Glutamatergic neuron (in vitro differentiated cells): ENCODE data around the gene LPIN3. TPM values are rescaled to one million over a fixed set of nuclear protein-coding genes. Genes with fewer than 3 reads are reported as not detected.

ENCODE experiments used
- DNase-seq: peaks from one replicate; pipeline ENCODE4 v3.0.0; 2022
- H3K27ac Mint-ChIP-seq: one replicate; pipeline ENCODE4 v1.8.0; 2020; ENCODE audit warnings: mild to moderate bottlenecking, mixed read lengths, inconsistent platforms; ENCODE audit not compliant: unreplicated experiment
- H3K27me3 Mint-ChIP-seq: one replicate; pipeline ENCODE4 v1.8.0; 2020; ENCODE audit warnings: mild to moderate bottlenecking, moderate library complexity, mixed read lengths, inconsistent platforms; ENCODE audit not compliant: unreplicated experiment
- H3K36me3 Mint-ChIP-seq: one replicate; pipeline ENCODE4 v1.8.0; 2020; ENCODE audit warnings: mild to moderate bottlenecking, mixed read lengths, inconsistent platforms; ENCODE audit not compliant: unreplicated experiment
- H3K4me1 Mint-ChIP-seq: one replicate; pipeline ENCODE4 v1.8.0; 2020; ENCODE audit warnings: mild to moderate bottlenecking, low read depth, mixed read lengths, inconsistent platforms; ENCODE audit not compliant: unreplicated experiment
- H3K4me3 Mint-ChIP-seq: one replicate; pipeline ENCODE4 v1.8.0; 2020; ENCODE audit warnings: mild to moderate bottlenecking, mixed read lengths, inconsistent platforms; ENCODE audit not compliant: unreplicated experiment
- H3K9me3 Mint-ChIP-seq: one replicate; pipeline ENCODE4 v1.8.0; 2020; ENCODE audit warnings: mild to moderate bottlenecking, moderate library complexity, mixed read lengths, inconsistent platforms; ENCODE audit not compliant: unreplicated experiment
- total RNA-seq: library from RNA; stranded (reverse); fragmentation: NEBNext Ultra II Directional; extraction: Animal tissue kit (Norgen Biotek cat#: 25700); gene quantifications from one replicate; pipeline ENCODE4 v1.2.1, GENCODE V29; 2021; ENCODE audit not compliant: unreplicated experiment
- TF ChIP-seq, protein P1 (sequence below): fragments of 200-600 bp; sonication (generic); IDR thresholded peaks from one replicate; pipeline ENCODE4 v1.5.0; 2021; ENCODE audit not compliant: partially characterized antibody, unreplicated experiment

LPIN3 gene
- total RNA-seq, 1 donor from 2014 or later = 5.9 TPM

DNA sequence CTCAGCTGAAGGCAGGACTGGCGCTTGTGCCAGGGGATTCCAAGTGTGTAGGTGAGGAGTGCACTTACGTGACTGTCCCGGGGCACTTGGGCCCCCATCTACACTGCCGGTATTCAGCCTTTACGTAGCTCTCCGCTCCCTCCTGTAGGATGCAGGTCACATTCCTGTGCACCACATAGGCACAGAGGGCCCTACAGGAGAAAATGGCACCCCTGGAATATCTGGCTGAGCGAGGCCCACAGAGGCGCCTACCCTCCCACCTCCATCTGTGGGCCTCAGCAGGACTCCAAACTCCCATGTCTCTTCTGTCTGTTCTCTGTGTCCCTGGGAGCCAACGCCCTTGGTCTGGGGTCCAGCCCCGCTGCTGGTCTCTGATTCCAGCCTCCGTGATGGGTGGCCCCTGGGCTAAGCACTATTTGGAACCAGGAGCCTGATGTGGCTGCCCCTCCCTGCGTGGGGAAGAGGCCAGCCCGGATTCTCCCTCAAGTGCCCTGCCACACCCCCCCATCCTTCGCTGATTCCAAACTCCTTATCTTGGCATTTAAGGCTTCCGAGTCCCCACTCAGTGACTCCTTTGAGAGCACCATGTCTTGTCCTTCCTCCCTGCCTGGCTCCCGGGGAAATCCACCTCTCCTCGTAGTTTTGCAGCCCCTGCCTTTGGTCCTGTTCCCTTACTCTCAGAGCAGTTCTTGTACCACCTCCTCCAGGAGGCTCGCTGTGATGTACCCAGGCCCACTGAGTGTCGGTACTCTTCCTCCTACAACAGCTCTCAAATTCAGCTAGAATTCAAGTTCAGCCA lies 24.5 kb downstream of the LPIN3 start:
- H3K4me3 Mint-ChIP-seq = peak overlapping the region; percentile 35
- TF ChIP-seq, protein P1, sequence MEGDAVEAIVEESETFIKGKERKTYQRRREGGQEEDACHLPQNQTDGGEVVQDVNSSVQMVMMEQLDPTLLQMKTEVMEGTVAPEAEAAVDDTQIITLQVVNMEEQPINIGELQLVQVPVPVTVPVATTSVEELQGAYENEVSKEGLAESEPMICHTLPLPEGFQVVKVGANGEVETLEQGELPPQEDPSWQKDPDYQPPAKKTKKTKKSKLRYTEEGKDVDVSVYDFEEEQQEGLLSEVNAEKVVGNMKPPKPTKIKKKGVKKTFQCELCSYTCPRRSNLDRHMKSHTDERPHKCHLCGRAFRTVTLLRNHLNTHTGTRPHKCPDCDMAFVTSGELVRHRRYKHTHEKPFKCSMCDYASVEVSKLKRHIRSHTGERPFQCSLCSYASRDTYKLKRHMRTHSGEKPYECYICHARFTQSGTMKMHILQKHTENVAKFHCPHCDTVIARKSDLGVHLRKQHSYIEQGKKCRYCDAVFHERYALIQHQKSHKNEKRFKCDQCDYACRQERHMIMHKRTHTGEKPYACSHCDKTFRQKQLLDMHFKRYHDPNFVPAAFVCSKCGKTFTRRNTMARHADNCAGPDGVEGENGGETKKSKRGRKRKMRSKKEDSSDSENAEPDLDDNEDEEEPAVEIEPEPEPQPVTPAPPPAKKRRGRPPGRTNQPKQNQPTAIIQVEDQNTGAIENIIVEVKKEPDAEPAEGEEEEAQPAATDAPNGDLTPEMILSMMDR = no peak
- H3K27me3 Mint-ChIP-seq = peaks cover 18% of the 10 kb centered on the region
- peak overlapping the region; percentile 8 for H3K27ac Mint-ChIP-seq
- peaks cover 9% of the 10 kb centered on the region for H3K9me3 Mint-ChIP-seq
- no peak for DNase-seq
- H3K36me3 Mint-ChIP-seq = no peaks in the 10 kb centered on the region
- no peaks in the 10 kb centered on the region for H3K4me1 Mint-ChIP-seq

DNA sequence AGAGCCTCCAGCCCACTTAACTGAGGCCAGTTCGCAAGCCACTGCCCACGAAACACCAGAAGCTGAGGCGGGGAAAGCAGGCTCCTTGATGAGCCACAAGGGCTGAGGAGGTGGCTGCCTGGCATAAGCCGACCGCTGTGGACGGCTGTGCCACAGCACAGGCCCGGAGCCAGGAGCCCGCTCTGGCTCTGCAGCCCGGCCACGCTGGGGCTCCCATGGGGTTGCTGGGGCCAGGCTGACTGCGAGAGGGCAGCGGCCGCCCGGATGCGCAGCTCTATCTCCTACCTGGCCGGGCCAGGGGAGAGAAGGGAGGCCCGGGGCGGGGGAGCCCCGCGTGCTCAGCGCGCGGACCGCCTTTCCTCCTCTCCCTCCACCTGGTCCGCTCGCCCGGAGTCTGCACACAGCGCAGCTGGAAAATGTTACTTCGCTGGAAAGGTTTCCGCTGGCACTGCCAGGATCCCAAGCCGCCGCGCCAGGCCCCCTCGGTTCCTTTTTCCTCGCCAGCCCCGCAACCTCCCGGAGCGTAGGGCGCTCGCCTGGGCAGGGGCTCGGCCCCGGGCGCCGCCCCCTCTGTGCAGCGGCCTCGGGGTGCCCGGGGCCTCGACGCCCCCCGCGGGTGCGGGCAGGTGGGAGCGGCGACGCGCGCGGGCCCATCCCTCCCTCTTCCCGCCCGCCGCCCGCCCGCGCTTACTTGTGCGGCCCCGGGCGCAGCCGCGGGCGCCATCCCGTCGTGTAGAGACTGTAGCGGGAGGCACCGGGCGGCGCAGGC lies 25.3 kb downstream of the LPIN3 start:
- TF ChIP-seq, protein P1 = no peak
- DNase-seq = no peak
- Mint-ChIP-seq H3K36me3 (peaks cover under 1% of the 10 kb centered on the region), H3K27ac (peak overlapping the region; percentile 8), H3K9me3 (peaks cover 9% of the 10 kb centered on the region), H3K27me3 (peaks cover 18% of the 10 kb centered on the region), H3K4me3 (peak overlapping the region; percentile 35), H3K4me1 (no peaks in the 10 kb centered on the region)

DNA sequence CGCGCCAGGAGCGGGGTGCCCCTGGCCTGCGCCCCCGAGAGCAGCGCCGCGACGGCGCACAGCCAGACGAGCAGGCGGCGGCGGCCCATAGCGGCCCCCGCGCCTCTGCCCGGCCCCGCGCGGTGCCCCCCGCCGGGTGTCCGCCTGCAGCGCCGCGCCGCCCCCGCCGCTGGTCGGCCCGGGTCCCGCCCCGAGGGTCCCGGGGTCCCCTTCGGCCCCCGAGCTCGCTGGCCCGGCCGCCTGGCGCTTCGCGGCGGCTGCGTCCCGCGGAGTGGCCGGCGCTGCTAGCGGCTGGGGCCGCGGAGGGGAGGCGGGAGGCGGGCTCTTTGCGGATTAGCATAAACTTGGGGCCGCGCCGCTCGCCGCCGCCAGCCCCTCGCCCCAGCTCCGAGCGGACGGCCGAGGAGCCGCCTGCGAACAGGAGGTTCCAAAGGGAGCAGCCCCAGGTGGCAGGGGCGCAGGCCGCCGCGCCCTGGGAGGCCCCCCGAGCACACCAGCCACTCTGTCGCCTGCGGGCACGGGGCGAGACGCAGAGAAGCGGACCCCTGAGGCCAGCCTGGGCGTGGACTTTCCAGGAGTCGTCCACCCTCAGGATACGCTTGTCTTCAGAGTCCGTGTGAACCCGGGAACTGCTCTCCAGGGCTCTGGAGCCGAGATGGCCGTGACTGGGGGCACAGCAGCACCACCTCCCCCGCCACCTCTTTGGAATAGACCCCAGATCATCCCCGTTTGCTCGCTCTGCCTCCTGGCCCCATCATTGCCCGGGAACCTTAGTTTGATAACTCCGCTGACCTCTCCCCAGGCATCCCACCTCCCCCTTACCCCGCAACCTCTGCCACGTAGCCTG lies 26.1 kb downstream of the LPIN3 start, which contains the start of gene EMILIN3:
EMILIN3 (minus strand) TSS at position 273 of the 847 bp plus-strand sequence; CDS start at position 89, 184 bp downstream.
- H3K27me3 Mint-ChIP-seq = peaks cover 22% of the 10 kb centered on the region
- H3K36me3 Mint-ChIP-seq = peaks cover 7% of the 10 kb centered on the region
- DNase-seq = peak; percentile 72
- no peaks in the 10 kb centered on the region for H3K4me1 Mint-ChIP-seq
- H3K27ac Mint-ChIP-seq = no peak within 1 kb of the TSS
- TF ChIP-seq, protein P1 = no peak
- peak within 1 kb of the TSS; percentile 73 for H3K4me3 Mint-ChIP-seq
- peaks cover 15% of the 10 kb centered on the region for H3K9me3 Mint-ChIP-seq

DNA sequence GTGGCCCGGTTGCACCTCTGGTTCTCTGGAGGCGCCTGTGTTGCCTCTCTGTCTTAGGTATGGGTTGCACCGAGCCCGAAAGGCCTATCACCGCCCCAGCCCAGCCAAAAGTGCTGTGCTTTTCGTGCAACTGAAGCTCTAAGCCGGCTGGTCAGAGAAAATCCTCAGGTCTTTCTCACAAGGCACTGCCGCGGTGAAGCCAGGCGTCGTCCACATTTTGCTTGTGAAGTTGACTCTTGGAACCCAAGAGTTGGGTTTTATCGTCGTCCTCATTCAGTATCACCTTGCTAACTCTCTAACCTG lies 26.7 kb downstream of the LPIN3 start:
- no peak for DNase-seq
- Mint-ChIP-seq H3K36me3 (peaks cover 7% of the 10 kb centered on the region), H3K27me3 (peaks cover 22% of the 10 kb centered on the region), H3K4me3 (peak overlapping the region; percentile 73), H3K27ac (no peak overlapping the region), H3K9me3 (peaks cover 15% of the 10 kb centered on the region), H3K4me1 (no peaks in the 10 kb centered on the region)
- TF ChIP-seq, protein P1 = no peak
